ENCODE data around the gene WNK2. TPM values are rescaled to one million over a fixed set of nuclear protein-coding genes. Genes with fewer than 3 reads are reported as not detected.
A peak's percentile ranks its signal among the peaks of the same experiment; 100 is the strongest.

The WNK2 gene
- total and polyA plus RNA-seq, 2 experiments from 2014 or later = 34.5 to 92.2 TPM

DNA sequence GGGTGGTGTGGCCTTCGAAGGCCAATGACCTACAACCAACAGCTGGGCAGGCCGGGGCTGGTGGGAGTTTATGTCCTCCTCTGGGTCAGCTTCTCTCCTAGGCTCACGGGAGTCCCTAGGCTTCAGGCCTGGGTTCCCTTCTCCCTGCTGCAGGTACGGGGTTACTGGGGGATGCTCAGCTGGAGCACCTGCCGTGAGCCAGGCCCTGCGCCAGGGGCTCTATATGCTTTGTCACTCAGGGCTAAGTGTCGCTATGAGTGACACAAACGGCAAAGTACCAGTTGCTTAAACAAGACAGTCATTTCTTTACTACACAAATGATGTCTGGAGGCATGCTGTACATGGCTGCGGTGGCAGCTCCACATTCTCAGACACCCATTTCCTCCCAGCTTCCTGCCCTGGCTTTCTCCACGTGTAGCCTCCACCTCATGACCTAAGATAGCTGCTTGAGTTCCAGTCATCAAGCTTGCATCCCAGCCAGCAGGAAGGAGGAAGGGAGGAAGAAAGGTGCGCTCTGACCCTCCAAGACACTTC, 27.4 kb upstream of the WNK2 start:
- Histone ChIP-seq H3K36me3 (no peaks in the 10 kb centered on the region), H3K27me3 (no peaks in the 10 kb centered on the region), H3K9me3 (ENCODE audit: low read depth) (no peaks in the 10 kb centered on the region), H3K4me3 (no peak overlapping the region), H3K4me1 (ENCODE audit: low read depth) (no peaks in the 10 kb centered on the region), H3K27ac (no peak overlapping the region)
- no peak for DNase-seq (ENCODE audit: low read depth in 1 of 2, low spot score in 1 of 2)
- TF ChIP-seq, protein P1, sequence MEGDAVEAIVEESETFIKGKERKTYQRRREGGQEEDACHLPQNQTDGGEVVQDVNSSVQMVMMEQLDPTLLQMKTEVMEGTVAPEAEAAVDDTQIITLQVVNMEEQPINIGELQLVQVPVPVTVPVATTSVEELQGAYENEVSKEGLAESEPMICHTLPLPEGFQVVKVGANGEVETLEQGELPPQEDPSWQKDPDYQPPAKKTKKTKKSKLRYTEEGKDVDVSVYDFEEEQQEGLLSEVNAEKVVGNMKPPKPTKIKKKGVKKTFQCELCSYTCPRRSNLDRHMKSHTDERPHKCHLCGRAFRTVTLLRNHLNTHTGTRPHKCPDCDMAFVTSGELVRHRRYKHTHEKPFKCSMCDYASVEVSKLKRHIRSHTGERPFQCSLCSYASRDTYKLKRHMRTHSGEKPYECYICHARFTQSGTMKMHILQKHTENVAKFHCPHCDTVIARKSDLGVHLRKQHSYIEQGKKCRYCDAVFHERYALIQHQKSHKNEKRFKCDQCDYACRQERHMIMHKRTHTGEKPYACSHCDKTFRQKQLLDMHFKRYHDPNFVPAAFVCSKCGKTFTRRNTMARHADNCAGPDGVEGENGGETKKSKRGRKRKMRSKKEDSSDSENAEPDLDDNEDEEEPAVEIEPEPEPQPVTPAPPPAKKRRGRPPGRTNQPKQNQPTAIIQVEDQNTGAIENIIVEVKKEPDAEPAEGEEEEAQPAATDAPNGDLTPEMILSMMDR (IDR thresholded peaks at IDR 0.05; ENCODE audit: low read depth, low read length) = no peak

DNA sequence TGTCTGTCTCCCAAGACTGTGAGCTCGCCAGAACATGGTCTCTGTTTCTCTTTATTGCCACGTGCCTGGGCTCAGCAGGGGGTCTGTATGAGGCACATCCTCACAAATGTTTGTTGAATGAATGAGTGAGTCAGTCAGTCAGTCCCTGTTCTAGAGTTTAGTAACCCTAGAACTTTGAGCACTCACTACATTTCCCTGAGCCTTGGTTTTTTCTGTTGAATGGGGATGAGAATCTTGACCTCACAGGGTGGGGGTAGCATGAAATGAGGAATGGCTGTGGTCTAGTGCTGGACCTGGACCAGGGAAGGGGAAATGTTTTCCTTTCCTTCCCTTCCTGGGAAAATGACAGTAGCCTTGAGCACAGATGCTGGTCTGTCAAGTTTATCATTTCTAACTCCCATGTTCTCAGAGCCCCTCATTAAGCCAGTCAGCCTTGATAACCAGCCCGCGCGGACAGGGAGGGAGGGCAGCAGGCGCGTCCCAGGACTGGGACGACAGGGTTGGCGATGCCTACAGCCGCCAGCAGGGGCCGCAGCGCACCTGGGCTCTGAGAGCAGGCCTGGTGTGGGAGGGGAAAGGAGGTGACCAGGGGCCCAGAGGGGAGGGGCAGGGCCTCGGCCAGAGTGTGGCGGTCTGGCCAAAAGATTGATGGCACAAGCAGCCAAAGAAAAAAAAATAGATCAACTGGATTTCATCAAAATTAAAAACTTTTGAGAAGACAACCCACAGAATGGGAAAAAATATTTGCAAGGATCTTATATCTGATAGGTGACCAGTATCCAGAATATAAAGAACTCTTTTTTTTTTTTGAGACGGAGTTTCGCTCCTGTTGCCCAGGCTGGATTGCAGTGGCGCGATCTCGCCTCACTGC, 24.1 kb upstream of the WNK2 start:
- Histone ChIP-seq H3K4me3 (no peak overlapping the region), H3K27ac (no peak overlapping the region), H3K4me1 (ENCODE audit: low read depth) (no peaks in the 10 kb centered on the region), H3K9me3 (ENCODE audit: low read depth) (no peaks in the 10 kb centered on the region), H3K36me3 (no peaks in the 10 kb centered on the region), H3K27me3 (no peaks in the 10 kb centered on the region)
- peak; percentile 83 to 94 for DNase-seq (ENCODE audit: low read depth in 1 of 2, low spot score in 1 of 2)
- TF ChIP-seq, protein P1 (IDR thresholded peaks at IDR 0.05; ENCODE audit: low read depth, low read length) = peak; percentile 99

DNA sequence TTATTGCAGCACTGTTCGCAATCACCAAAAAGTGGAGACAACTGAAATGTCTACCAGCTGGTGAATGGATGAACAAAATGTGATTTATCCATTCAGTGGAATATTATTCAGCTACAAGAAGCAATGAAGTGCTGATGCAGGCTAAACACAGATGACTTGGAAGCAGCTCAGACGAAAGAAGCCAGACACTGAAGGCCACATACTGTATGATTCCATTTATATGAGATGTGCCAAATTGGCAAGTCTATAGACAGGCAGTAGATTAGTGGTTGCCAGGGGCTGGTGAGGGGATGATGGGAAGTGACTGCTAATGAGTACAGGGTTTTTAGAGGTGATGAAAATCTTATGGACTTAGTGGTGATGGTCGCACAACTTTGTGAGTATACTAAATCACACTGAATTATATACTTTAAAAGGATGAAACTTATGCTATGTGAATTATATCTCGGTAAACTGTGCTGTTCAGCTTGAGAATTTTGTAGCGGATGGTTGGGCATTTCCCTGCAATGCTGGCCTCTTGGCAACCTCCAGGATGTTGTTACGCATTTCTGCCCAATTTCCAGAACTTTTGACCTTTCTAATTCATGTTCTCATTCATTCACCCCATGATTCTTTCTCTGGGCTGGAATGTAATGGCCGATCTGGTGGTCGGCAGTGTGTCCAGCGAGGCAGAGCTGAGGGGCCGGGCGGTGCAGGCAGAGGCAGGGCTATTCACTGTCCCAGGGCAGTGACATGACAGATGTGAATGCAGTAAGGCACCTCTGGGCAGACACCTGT, 22.0 kb upstream of the WNK2 start:
- H3K27me3 ChIP-seq = no peaks in the 10 kb centered on the region
- H3K36me3 ChIP-seq = no peaks in the 10 kb centered on the region
- TF ChIP-seq, protein P1 (IDR thresholded peaks at IDR 0.05; ENCODE audit: low read depth, low read length) = no peak
- H3K4me3 ChIP-seq = no peak overlapping the region
- H3K4me1 ChIP-seq (ENCODE audit: low read depth) = peaks cover 3% of the 10 kb centered on the region
- no peaks in the 10 kb centered on the region for H3K9me3 ChIP-seq (ENCODE audit: low read depth)
- DNase-seq (ENCODE audit: low read depth in 1 of 2, low spot score in 1 of 2) = peak in 1 of 2 donors; percentile 16
- H3K27ac ChIP-seq = no peak overlapping the region

DNA sequence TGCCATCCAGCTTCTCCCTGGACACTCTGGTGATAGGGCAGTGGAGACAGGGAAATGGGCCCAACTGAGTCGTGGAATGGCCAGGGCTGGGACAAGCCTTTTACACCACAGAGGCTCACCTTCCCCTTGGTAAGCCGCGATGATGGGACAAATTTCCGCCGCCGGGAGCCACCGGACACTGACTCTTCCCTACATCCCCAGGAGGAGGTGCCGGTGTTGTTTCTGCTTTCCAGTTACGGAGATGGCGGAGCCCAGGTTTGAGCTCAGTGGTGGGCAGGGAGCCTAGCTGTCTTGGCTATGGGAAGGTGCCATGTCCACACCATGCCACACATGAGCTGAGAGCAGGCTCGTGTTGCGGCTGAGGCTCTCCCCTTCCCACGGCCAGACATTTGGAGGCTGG, 19.9 kb upstream of the WNK2 start:
- DNase-seq (ENCODE audit: low read depth in 1 of 2, low spot score in 1 of 2) = no peak
- no peaks in the 10 kb centered on the region for H3K9me3 ChIP-seq (ENCODE audit: low read depth)
- H3K4me1 ChIP-seq (ENCODE audit: low read depth) = peaks cover 4% of the 10 kb centered on the region
- H3K36me3 ChIP-seq = no peaks in the 10 kb centered on the region
- no peak overlapping the region for H3K27ac ChIP-seq
- no peaks in the 10 kb centered on the region for H3K27me3 ChIP-seq
- no peak overlapping the region for H3K4me3 ChIP-seq
- TF ChIP-seq, protein P1 (IDR thresholded peaks at IDR 0.05; ENCODE audit: low read depth, low read length) = no peak

DNA sequence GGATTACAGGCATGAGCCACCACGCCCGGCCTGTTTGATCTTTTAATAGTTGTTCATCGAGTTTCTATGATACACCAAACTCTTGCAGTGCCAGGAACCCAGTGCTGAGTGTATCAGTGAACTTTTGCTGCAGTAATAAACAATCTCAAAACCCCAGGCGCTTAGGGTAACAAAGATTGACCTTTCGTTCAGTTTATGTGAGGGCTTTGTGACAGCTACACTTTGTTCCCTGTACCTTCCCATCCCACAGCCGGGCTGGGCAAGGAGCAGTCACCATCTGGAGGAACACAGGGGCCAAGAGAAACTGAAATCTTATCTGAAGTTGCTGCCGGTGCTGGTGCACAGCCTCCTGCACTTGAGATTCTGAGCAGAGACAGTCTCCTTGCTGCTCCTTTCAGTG, 17.2 kb upstream of the WNK2 start:
- Histone ChIP-seq H3K4me1 (ENCODE audit: low read depth) (peaks cover 4% of the 10 kb centered on the region), H3K27me3 (no peaks in the 10 kb centered on the region), H3K36me3 (no peaks in the 10 kb centered on the region), H3K4me3 (no peak overlapping the region), H3K9me3 (ENCODE audit: low read depth) (no peaks in the 10 kb centered on the region), H3K27ac (no peak overlapping the region)
- TF ChIP-seq, protein P1 (IDR thresholded peaks at IDR 0.05; ENCODE audit: low read depth, low read length) = no peak
- no peak for DNase-seq (ENCODE audit: low read depth in 1 of 2, low spot score in 1 of 2)

Data from cardiac muscle cell (in vitro differentiated cells and primary cell).